OCI-LY1 (cell line): ENCODE results near the gene NBPF10.
"Not testable (repeated sequence)": the region's sequence is repeated elsewhere in the genome, so short reads cannot be mapped to it uniquely, and the experiment has no call there.

Source experiments
- H2AFZ ChIP-seq: fragments of 200-600 bp; sonication (generic), shearing (Covaris generic); 2 replicates; pipeline ENCODE4 v1.6.0; 2014; ENCODE audit warnings: antibody characterized with exemption, mild to moderate bottlenecking, low read length
- H3F3A ChIP-seq: fragments of 200-600 bp; sonication (generic), shearing (Covaris generic); 2 replicates; pipeline ENCODE4 v1.6.0; 2014; ENCODE audit warnings: mild to moderate bottlenecking, antibody characterized with exemption, low read length, moderate library complexity; ENCODE audit not compliant: insufficient read depth
- H3K27ac ChIP-seq: fragments of 200-600 bp; sonication (generic); 2 replicates; pipeline ENCODE4 v1.5.1; 2014; ENCODE audit warnings: low read length, mixed run types, mild to moderate bottlenecking, low read depth; ENCODE audit not compliant: poor library complexity, severe bottlenecking
- H3K27me3 ChIP-seq: fragments of 200-600 bp; sonication (generic); 2 replicates; pipeline ENCODE4 v1.6.0; 2014; ENCODE audit warnings: antibody characterized with exemption, mild to moderate bottlenecking, low read length, moderate library complexity; ENCODE audit not compliant: insufficient read depth
- H3K36me3 ChIP-seq: fragments of 200-600 bp; sonication (generic); 2 replicates; pipeline ENCODE4 v1.6.1; 2014; ENCODE audit warnings: mild to moderate bottlenecking, antibody characterized with exemption, low read length, moderate library complexity, mixed read lengths; ENCODE audit not compliant: insufficient read depth
- H3K4me1 ChIP-seq: fragments of 200-600 bp; sonication (generic); 2 replicates; pipeline ENCODE4 v1.5.1; 2014; ENCODE audit warnings: mild to moderate bottlenecking, low read length, moderate library complexity; ENCODE audit not compliant: insufficient read depth, severe bottlenecking
- H3K4me2 ChIP-seq: fragments of 200-600 bp; sonication (generic), shearing (Covaris generic); 2 replicates; pipeline ENCODE4 v1.6.1; 2014; ENCODE audit warnings: low read length
- H3K4me3 ChIP-seq: fragments of 200-600 bp; sonication (generic); 2 replicates; pipeline ENCODE4 v1.5.1; 2014; ENCODE audit warnings: low read length, low read depth, mild to moderate bottlenecking, mixed read lengths; ENCODE audit not compliant: poor library complexity, severe bottlenecking
- H3K79me2 ChIP-seq: fragments of 200-600 bp; shearing (Covaris generic); 2 replicates; pipeline ENCODE4 v1.6.1; 2016; ENCODE audit warnings: mixed run types, low read length, mixed read lengths; ENCODE audit not compliant: insufficient read depth
- H3K9ac ChIP-seq: fragments of 200-600 bp; sonication (generic), shearing (Covaris generic); 2 replicates; pipeline ENCODE4 v1.6.1; 2014; ENCODE audit warnings: mild to moderate bottlenecking, low read length, mixed read lengths
- H3K9me2 ChIP-seq: fragments of 200-600 bp; sonication (generic), shearing (Covaris generic); 2 replicates; pipeline ENCODE4 v1.6.1; 2014; ENCODE audit warnings: low read depth, mild to moderate bottlenecking, low read length, mixed read lengths
- H3K9me3 ChIP-seq: fragments of 200-600 bp; shearing (Covaris generic); 2 replicates; pipeline ENCODE4 v1.6.1; 2014; ENCODE audit warnings: low read length, mixed read lengths
- H4K20me1 ChIP-seq: fragments of 200-600 bp; sonication (generic), shearing (Covaris generic); 2 replicates; pipeline ENCODE4 v1.6.0; 2016; ENCODE audit warnings: mild to moderate bottlenecking, low read length; ENCODE audit not compliant: insufficient read depth

NBPF10 gene, protein sequence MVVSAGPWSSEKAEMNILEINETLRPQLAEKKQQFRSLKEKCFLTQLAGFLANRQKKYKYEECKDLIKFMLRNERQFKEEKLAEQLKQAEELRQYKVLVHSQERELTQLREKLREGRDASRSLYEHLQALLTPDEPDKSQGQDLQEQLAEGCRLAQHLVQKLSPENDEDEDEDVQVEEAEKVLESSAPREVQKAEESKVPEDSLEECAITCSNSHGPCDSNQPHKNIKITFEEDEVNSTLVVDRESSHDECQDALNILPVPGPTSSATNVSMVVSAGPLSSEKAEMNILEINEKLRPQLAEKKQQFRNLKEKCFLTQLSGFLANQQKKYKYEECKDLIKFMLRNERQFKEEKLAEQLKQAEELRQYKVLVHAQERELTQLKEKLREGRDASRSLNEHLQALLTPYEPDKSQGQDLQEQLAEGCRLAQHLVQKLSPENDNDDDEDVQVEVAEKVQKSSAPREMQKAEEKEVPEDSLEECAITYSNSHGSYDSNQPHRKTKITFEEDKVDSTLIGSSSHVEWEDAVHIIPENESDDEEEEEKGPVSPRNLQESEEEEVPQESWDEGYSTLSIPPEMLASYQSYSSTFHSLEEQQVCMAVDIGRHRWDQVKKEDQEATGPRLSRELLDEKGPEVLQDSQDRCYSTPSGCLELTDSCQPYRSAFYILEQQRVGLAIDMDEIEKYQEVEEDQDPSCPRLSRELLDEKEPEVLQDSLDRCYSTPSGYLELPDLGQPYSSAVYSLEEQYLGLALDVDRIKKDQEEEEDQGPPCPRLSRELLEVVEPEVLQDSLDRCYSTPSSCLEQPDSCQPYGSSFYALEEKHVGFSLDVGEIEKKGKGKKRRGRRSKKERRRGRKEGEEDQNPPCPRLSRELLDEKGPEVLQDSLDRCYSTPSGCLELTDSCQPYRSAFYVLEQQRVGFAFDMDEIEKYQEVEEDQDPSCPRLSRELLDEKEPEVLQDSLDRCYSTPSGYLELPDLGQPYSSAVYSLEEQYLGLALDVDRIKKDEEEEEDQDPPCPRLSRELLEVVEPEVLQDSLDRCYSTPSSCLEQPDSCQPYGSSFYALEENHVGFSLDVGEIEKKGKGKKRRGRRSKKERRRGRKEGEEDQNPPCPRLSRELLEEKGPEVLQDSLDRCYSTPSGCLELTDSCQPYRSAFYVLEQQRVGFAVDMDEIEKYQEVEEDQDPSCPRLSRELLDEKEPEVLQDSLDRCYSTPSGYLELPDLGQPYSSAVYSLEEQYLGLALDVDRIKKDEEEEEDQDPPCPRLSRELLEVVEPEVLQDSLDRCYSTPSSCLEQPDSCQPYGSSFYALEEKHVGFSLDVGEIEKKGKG (N-terminal part only)

DNA sequence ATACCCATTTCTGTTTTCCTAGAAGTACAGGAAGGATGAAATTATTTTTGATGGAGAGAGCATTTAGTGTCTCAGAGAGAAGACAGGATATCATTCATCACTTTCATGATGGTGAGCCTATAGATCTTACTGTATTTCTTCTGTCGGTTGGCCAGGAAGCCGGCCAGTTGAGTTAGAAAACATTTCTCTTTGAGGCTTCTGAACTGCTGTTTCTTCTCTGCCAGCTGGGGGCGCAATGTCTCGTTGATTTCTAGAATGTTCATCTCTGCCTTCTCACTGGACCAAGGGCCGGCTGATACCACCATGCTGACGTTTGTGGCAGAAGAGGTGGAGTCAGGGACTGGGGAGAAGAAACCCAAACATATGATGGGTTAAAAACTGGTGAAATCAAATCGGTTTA, at the start of gene NBPF10:
Gene NBPF10, minus strand, starts transcription at position 340 of the 400 bp plus-strand sequence. Its CDS starts 35 bp downstream, at position 305.
- H3K4me1 ChIP-seq, H3K79me2 ChIP-seq, H4K20me1 ChIP-seq, H3K9me3 ChIP-seq, H3F3A ChIP-seq, H3K4me2 ChIP-seq, H3K27ac ChIP-seq, H3K4me3 ChIP-seq, H3K9me2 ChIP-seq, H2AFZ ChIP-seq, H3K36me3 ChIP-seq, H3K9ac ChIP-seq, H3K27me3 ChIP-seq: not testable (repeated sequence)

DNA sequence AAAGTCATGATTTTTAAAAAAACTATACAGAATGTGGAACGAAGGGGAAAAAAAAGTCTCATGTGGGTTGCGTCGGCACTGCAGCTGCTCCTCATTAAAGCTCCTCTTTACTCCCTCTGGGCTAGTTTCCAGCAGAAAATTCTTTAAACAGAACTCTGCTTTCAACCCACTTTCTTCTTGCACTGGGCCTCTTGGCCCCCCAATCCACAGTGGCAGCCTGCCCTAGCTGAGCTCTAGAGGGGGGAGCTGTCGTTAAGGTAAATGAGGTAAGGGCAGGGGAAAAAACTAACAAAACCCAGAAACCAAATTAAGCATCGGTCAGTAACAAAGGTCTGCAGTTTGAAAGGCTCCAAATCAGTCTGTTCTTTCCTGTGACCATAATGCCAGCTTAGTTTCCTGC, 29.9 kb upstream of the NBPF10 start:
- not testable (repeated sequence) for H3F3A ChIP-seq, H3K27ac ChIP-seq, H3K9me3 ChIP-seq, H3K4me1 ChIP-seq, H3K27me3 ChIP-seq, H3K9me2 ChIP-seq, H3K36me3 ChIP-seq, H3K79me2 ChIP-seq, H3K4me2 ChIP-seq, H2AFZ ChIP-seq, H3K9ac ChIP-seq, H4K20me1 ChIP-seq, H3K4me3 ChIP-seq

DNA sequence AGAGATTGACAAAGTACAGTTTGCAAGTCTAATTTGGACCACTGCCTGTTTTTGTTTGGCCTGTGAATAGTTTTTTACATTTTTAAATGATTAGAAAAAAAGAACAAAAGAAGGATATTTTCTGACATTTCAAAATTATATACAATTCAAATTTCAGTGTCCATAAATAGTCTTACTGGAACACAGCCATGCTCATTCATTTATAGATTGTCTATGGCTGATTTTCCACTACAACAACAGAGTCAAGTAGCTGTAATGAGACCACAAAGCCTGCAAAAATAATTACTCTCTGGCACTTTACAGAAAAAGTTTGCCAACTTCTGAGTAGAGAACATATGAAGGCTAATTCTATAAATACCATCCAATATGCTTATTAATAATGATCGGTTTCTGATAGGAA, 23.1 kb upstream of the NBPF10 start:
- H3K9ac ChIP-seq, H3F3A ChIP-seq, H3K9me2 ChIP-seq, H3K36me3 ChIP-seq, H3K79me2 ChIP-seq, H2AFZ ChIP-seq, H3K9me3 ChIP-seq, H3K27ac ChIP-seq, H3K4me2 ChIP-seq, H3K27me3 ChIP-seq, H3K4me3 ChIP-seq, H3K4me1 ChIP-seq, H4K20me1 ChIP-seq: not testable (repeated sequence)

DNA sequence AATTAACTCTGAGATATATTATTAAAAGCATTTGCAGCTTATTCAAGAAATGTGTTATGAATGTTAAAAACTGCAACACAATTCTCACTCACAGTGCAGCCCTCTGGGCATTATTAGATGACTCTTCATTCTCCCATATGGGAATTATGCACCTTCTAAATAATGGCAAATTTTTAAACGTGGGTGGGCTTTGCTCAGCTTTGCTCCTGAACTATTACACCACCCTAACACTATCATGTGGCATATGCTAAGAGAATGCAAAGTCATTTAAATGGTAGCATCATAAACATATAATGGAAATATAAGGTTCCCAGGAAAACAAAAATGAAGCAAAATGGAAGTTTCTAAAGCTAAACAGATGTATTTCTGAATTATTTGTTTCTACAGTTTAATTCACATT, 22.7 kb upstream of the NBPF10 start:
- H2AFZ ChIP-seq, H3K9ac ChIP-seq, H4K20me1 ChIP-seq, H3K4me3 ChIP-seq, H3K9me3 ChIP-seq, H3K79me2 ChIP-seq, H3K36me3 ChIP-seq, H3F3A ChIP-seq, H3K27me3 ChIP-seq, H3K9me2 ChIP-seq, H3K4me1 ChIP-seq, H3K4me2 ChIP-seq, H3K27ac ChIP-seq: not testable (repeated sequence)
